NCI-H2107 treated with DMSO at 0.1 percent for 48 hours (cell line): Measurements from ENCODE around the gene SLC6A17.

Experiments
- DNase-seq: peaks from one replicate; lab custom pipeline; 2025; ENCODE audit not compliant: unreplicated experiment; lab: John Stamatoyannopoulos, UW

The SLC6A17 gene

GRCh38 chr1:110172001-110172400 lies 21.7 kb downstream of the SLC6A17 start:
- DNase-seq = no peak

- no peak for DNase-seq
Observed at GRCh38 chr1:110173466-110174105, 23.3 kb downstream of the SLC6A17 start.

- no peak for DNase-seq
Observed at GRCh38 chr1:110174961-110175360, 24.7 kb downstream of the SLC6A17 start.

- peak; percentile 40 for DNase-seq
Observed at GRCh38 chr1:110176299-110176956, 26.1 kb downstream of the SLC6A17 start.

GRCh38 chr1:110177775-110178174 lies 27.5 kb downstream of the SLC6A17 start:
- DNase-seq = no peak

GRCh38 chr1:110183642-110184167 lies 33.4 kb downstream of the SLC6A17 start:
- DNase-seq = no peak

GRCh38 chr1:110184446-110184845 lies 34.2 kb downstream of the SLC6A17 start:
- no peak for DNase-seq

- peak; percentile 90 for DNase-seq
Observed at GRCh38 chr1:110185181-110185580, 34.9 kb downstream of the SLC6A17 start.

GRCh38 chr1:110186558-110186957 lies 36.3 kb downstream of the SLC6A17 start:
- no peak for DNase-seq

GRCh38 chr1:110187139-110187890 lies 37.0 kb downstream of the SLC6A17 start:
- no peak for DNase-seq

GRCh38 chr1:110188035-110188618 lies 37.8 kb downstream of the SLC6A17 start:
- no peak for DNase-seq

- no peak for DNase-seq
Observed at GRCh38 chr1:110189181-110189580, 38.9 kb downstream of the SLC6A17 start.

- peak; percentile 60 for DNase-seq
Observed at GRCh38 chr1:110190282-110190929, 40.1 kb downstream of the SLC6A17 start.

- DNase-seq = no peak
Observed at GRCh38 chr1:110192541-110192940, 42.2 kb downstream of the SLC6A17 start.

- DNase-seq = no peak
Observed at GRCh38 chr1:110195196-110195595, 44.9 kb downstream of the SLC6A17 start.

GRCh38 chr1:110196917-110197765 lies 46.8 kb downstream of the SLC6A17 start:
- peak; percentile 70 for DNase-seq

- DNase-seq = no peak
Observed at GRCh38 chr1:110197905-110198629, 47.8 kb downstream of the SLC6A17 start.

- DNase-seq = no peak
Observed at GRCh38 chr1:110198746-110199145, 48.5 kb downstream of the SLC6A17 start.

GRCh38 chr1:110200190-110200589 lies 49.9 kb downstream of the SLC6A17 start:
- no peak for DNase-seq
